Activated CD4-positive, CD25-positive, alpha-beta regulatory T cell treated with anti-CD3 and anti-CD28 coated beads, Interleukin-2, amount 50 U/mL, for 16 hours (primary cell): ENCODE results near the gene VRK2.
"Not testable (repeated sequence)": the region's sequence is repeated elsewhere in the genome, so short reads cannot be mapped to it uniquely, and the experiment has no call there.

Experiments used
- DNase-seq: peaks from one replicate; pipeline ENCODE4 v3.0.0-alpha.2; 2020; ENCODE audit warnings: low read depth, low spot score

VRK2 gene

GRCh38 chr2:58107803-58108710 lies 61.5 kb downstream of the VRK2 start:
- DNase-seq = no peak

DNA sequence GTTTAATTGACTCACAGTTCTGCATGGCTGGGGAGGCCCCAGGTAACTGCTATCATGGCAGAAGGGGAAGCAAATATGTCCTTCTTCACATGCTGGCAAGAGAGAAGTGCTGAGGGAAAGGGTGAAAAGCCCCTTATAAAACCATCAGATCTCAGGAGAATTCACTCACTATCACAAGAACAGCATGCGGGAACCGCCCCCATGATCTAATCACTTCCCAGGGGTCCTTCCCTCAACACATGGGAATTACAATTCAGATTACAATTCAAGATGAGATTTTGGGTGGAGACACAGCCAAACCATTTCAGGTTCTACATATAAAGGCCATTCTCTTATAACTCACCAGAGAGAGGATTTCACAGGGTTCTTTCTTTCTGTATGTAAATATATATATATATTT lies 62.9 kb downstream of the VRK2 start:
- no peak for DNase-seq

GRCh38 chr2:58110765-58111164 lies 64.2 kb downstream of the VRK2 start:
- no peak for DNase-seq

GRCh38 chr2:58113563-58113962 lies 67.0 kb downstream of the VRK2 start:
- DNase-seq = not testable (repeated sequence)

- no peak for DNase-seq
These were observed 74.1 kb downstream of the VRK2 start for GRCh38 chr2:58120626-58121229.

- no peak for DNase-seq
These were observed 75.4 kb downstream of the VRK2 start for GRCh38 chr2:58122040-58122439.

DNA sequence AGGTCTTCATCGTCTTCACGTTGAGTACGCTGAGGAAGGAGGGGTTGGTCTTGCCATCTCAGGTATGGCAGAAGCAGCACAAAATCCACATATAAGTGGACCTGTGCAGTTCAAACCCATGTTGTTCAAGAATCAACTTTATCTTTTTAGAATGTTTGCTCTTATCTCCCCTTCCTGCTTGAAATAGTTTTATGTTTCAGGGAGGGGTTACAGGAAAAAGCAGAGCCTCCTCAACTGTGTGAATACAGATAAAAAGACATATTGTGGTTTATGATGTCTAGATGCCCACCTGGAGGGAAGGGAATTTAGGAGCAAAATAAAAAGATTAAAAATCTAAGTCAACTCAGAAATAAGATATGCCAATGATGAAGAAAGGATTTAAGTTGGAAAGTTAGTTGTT lies 75.9 kb downstream of the VRK2 start:
- no peak for DNase-seq

GRCh38 chr2:58127111-58127510 lies 80.5 kb downstream of the VRK2 start:
- DNase-seq = no peak

DNA sequence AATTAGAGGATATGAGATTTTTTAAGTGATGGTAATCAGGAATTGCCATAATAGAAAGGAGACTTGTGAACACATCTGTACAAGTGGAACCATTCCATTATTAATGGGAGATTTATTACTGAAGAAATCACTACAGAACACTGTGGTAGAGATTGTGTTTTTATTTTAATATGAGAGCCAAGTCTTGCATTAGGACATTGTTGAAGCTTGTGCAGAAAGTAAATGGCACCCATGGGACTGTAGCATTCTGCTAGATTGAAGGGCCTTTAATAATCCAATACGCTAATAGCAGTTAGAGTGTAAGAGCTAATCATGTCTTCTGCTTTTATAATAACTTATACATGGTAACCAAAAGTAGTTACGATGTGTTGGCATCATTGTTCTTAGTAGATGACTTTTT lies 83.6 kb downstream of the VRK2 start:
- DNase-seq = no peak

DNA sequence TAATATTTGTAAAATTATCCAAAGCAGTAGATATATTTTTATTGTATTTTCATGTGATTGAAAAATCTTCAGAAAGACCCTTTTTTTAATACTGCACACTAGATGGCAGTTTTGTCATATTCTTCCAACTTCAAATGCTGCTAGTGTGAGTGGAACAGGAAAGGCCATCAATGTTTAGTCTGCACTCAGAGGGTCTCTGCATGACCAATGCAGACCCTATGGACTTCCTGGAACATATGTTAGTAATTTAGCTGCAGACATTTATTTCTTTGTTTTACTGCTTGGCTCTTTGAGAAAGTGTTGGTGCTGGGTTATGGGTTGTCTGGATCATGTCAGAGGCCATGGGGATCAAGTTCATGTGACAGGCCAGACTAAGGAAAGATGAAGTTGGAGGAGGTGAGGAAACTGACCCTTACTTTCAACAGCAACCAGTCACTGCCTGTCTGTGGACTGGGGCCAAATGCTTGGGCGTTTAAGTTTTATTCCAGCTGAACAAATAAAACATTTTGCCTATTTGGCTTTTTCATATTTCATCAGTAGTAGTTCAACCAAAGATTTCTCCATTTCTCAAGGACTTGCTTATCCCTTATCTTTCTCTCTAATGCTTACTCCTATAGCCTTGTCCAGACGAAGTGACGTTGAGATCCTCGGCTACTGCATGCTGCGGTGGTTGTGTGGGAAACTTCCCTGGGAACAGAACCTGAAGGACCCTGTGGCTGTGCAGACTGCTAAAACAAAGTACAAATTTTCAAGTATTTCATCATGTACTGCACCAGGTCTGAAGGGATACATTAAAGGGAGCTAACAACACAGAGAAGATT lies 84.8 kb downstream of the VRK2 start:
- no peak for DNase-seq

DNA sequence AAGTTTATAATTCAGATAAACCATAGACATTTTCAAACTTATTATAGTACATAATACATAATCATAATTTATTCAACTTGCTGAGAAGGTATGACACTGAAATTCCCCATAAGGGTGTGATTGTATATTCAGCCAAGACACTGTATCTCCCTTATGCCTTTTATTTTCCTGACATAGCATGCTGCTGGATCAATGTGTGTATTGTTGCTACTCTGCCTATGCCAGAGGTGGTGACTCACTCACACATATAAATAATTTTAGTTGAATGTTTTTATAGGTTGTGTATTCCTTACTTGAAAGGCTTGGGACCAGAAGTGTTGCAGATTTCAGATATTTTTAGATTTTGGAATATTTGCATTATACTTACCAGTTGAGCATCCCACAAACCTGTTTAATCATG lies 86.8 kb downstream of the VRK2 start:
- no peak for DNase-seq

- DNase-seq = no peak
These were observed 89.3 kb downstream of the VRK2 start for GRCh38 chr2:58135861-58136260.

DNA sequence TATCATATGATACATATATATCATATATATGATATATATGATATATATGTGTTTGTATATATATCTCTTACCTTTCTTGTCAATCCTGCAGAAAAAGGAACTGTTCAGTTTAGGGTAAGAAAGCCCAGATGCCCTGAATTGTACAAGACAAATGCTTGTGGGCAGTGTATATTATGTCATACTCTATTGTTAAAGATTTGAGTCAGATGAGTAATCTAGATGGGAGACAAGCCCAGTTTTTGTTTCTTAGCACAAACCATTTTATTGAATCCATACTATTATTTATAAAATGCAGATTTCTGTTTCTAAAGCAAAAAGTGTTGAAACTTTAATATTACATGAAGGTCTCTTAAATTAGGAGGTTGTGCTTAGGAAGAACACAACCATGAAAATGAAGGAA lies 90.6 kb downstream of the VRK2 start:
- no peak for DNase-seq

GRCh38 chr2:58137856-58138255 lies 91.2 kb downstream of the VRK2 start:
- DNase-seq = no peak

DNA sequence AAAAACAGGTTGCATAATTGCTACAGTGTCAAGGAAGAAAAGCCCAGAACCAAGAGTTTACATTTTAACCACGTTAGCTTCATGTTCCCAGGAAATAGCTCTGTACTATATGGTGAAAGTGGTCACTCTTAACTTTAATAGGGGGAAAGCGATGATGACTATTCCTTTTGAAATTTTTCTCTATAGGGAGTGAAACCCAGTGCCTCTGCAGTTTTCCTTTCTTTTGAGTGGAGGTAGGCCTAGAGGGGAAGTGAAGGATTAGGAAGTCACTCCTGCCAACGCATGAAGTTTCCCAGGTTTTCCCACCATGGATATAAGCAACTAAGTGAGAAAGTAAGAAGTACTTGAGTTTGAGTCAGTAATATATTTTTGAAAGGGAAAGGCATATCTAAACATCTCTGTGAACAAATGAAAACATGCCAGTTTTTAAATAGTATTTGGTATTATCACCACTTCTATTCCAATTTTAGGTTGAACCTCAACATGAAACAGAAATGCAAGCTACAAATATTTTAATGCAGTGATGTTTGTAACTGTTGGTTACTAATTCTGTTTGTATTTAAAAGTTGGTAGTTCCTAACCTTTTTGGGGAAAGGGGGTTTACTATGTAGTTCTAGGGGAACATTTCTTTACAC lies 91.9 kb downstream of the VRK2 start:
- DNase-seq = no peak

- no peak for DNase-seq
These were observed 94.0 kb downstream of the VRK2 start for GRCh38 chr2:58140508-58141072.

- DNase-seq = not testable (repeated sequence)
These were observed 99.2 kb downstream of the VRK2 start for GRCh38 chr2:58145769-58146168.

- no peak for DNase-seq
These were observed 100.1 kb downstream of the VRK2 start for GRCh38 chr2:58146707-58147106.

DNA sequence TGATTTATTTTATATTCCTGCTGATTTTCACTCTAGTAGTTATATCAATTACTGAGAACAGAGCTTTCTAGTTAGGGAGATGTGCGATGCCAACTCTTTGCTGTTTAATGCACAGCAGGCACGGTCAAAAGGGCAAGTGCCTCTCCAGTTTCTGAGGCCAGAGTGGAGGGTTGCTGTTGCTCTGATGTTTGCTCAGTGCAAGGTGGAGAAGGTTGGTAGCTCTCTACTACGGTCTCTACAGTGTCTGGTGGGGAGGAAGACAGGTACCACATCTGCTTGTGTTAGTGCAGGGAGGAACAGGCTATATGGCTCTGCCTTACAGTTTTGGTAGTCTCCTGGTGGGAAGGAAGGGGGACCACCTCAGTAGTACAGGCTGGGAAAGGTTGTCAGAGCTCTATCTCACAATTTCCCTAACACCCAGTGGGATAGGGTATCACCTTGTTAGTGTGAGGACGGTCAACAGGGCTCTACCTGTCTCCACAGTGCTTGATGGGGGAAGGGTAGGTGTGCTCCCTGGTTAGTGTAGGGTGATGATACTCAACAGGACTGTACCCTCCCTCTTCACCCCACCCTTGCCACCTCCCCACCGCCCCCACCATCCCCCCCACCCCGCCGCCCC lies 108.7 kb downstream of the VRK2 start:
- DNase-seq = no peak

DNA sequence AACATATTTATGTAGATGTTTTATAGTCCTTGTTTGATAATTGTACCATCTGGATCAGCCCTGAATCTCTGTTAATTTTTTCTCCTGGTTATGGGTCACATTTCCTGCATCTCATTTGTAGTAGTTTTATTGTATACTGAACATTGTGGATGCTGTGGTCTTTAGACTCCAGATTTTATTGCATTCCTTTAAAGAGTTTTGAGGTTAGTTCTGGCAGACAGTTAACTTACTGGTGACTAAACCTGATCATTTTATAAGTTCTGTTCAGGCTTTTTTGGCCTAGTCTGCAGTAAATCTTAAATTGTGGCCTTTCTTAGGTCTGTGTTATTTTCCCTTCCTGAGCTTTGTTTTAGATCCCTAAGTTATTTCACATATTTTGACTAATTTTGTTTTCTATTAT lies 110.2 kb downstream of the VRK2 start:
- DNase-seq = no peak

- DNase-seq = no peak
These were observed 111.1 kb downstream of the VRK2 start for GRCh38 chr2:58157754-58158153.
